Aorta (tissue), 5 donors: ENCODE data around the gene ATXN10. TPM values are rescaled to one million over a fixed set of nuclear protein-coding genes. Genes with fewer than 3 reads are reported as not detected.

Experiments
- ATAC-seq: fragments of 200-7000 bp; cut with Tn5 transposase; one replicate; pipeline ENCODE4 v1.9.1; 2022; ENCODE audit warnings: moderate library complexity; ENCODE audit not compliant: low FRiP score
- DNase-seq, 2 donors: peaks; one replicate each; pipeline ENCODE4 v3.0.0-alpha.2; 2020
- H3K27ac ChIP-seq, 2 donors: one replicate each; pipeline ENCODE4 v1.5.1; 2013; ENCODE audit warnings: low read length in 2 of 2, mild to moderate bottlenecking in 2 of 2, moderate library complexity in 2 of 2, control low read depth in 1 of 2, inconsistent platforms in 1 of 2, low read depth in 1 of 2
- H3K27me3 ChIP-seq, 2 donors: one replicate each; pipeline ENCODE4 v1.6.1; 2013; ENCODE audit warnings: control low read depth in 1 of 2, low read length in 1 of 2, mild to moderate bottlenecking in 1 of 2, moderate library complexity in 1 of 2; ENCODE audit not compliant: insufficient read depth in 2 of 2, control insufficient read depth in 1 of 2
- H3K36me3 ChIP-seq, 2 donors: one replicate each; pipeline ENCODE4 v1.6.1; 2013; ENCODE audit warnings: control low read depth in 1 of 2, low read length in 1 of 2, mild to moderate bottlenecking in 1 of 2; ENCODE audit not compliant: insufficient read depth in 2 of 2, control insufficient read depth in 1 of 2
- H3K4me1 ChIP-seq, 2 donors: one replicate each; pipeline ENCODE4 v1.6.1; 2013; ENCODE audit warnings: low read length in 2 of 2, control low read depth in 1 of 2, mild to moderate bottlenecking in 1 of 2, moderate library complexity in 1 of 2; ENCODE audit not compliant: insufficient read depth in 2 of 2, control insufficient read depth in 1 of 2
- H3K4me3 ChIP-seq, 2 donors: one replicate each; pipeline ENCODE4 v1.5.1; 2013; ENCODE audit warnings: low read length in 2 of 2, control low read depth in 1 of 2, mild to moderate bottlenecking in 1 of 2
- H3K9me3 ChIP-seq: one replicate; pipeline ENCODE4 v1.6.1; 2013; ENCODE audit warnings: mild to moderate bottlenecking, low read length; ENCODE audit not compliant: control insufficient read depth
- WGBS, 2 donors: extraction: QIAGEN DNeasy Blood & Tissue Kit; methylation state at CpG; one replicate each; pipeline ENCODE4 v1.1.7; 2013; 5-methylcytosine and 5-hydroxymethylcytosine counted together
- intact Hi-C, 2 donors: fragments of 100-400 bp; cut with DNase I; formaldehyde crosslinking; loops; one replicate each; pipeline versions ENCODE4 v1.14.2 to v1.15.0; 2022
- polyA plus RNA-seq, 2 donors: library from polyadenylated mRNA; stranded (reverse); fragments of 200-250 nt; gene quantifications; one replicate each; pipeline ENCODE4 v1.2.3, GENCODE V29; 2013
- total RNA-seq, 2 donors: library from RNA; stranded (reverse); fragmentation: NEBNext Ultra II Directional; extraction: Animal tissue kit (Norgen Biotek cat#: 25700); gene quantifications; one replicate each; pipeline ENCODE4 v1.2.1, GENCODE V29; 2021
- donor health status: healthy with polysubstance abuse.
- donor health status: Bipolar disorder and iron deficiency.
- donor health status: DM: no; HTN: no; CAD: no.
- donor health status: DM: no; HTN: no; CAD: no.
- donor health status: DM: yes; HTN: yes; CAD: no.

Gene ATXN10
- total and polyA plus RNA-seq, 4 donors = 43.1 to 126 (median 80.8) TPM

DNA sequence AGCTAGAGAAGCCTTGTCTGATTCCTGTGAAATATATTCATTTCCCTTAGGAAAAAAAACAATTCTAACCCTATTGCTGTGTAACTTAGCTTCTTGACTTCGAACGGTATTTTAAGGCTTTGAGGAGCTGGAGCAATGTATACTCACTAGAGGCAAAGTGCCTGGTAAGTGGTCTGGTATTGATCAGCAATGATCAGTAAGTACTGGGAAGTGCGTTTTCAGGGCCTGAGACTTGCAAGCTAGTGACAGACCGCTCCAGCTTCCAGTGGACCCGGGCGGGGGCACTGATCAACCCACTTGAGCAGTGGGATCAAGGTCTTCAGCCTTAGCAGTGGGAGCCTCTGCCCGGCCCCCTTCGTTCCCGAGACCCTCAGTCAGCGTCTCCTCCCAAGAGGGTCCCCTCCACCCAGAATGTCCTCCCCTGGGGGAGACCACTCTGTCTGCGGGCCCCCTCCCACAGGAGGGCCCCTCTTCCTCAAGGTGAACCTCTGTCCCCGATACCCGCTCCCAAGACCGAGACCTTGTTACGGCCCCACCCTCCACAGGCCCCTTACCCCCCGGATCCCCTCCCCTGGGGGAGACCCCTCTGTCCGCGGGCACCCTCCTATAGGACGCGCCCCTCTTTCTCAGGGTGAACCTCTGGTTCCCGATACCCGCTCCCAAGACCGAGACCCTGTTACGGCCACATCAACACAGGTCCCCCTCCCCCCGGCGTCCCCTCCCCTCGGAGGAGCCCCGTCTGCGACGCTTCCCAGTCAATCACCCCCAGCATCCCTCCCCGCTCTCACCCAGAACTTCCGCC is 452 bp upstream of the ATXN10 start:
- intact Hi-C loops = loop anchor here in 1 of 2 donors (5.0 kb wide), 1 partner anchor 71 kb away; no protein-coding TSS in a partner anchor
- H3K36me3 ChIP-seq = no peaks in the 10 kb centered on the region
- DNase-seq (no peak), ATAC-seq (peak; percentile 40)
- WGBS, 2 donors = 1 to 3% methylated on average over 32 of the region's 32 CpGs
- H3K9me3 ChIP-seq = peaks cover 2% of the 10 kb centered on the region
- peak overlapping the region in 1 of 2 donors; percentile 43 for H3K27ac ChIP-seq
- H3K4me3 ChIP-seq = peak overlapping the region; percentile 62 to 75
- H3K4me1 ChIP-seq = peaks cover 3 to 4% of the 10 kb centered on the region in 2 donors
- no peaks in the 10 kb centered on the region for H3K27me3 ChIP-seq

DNA sequence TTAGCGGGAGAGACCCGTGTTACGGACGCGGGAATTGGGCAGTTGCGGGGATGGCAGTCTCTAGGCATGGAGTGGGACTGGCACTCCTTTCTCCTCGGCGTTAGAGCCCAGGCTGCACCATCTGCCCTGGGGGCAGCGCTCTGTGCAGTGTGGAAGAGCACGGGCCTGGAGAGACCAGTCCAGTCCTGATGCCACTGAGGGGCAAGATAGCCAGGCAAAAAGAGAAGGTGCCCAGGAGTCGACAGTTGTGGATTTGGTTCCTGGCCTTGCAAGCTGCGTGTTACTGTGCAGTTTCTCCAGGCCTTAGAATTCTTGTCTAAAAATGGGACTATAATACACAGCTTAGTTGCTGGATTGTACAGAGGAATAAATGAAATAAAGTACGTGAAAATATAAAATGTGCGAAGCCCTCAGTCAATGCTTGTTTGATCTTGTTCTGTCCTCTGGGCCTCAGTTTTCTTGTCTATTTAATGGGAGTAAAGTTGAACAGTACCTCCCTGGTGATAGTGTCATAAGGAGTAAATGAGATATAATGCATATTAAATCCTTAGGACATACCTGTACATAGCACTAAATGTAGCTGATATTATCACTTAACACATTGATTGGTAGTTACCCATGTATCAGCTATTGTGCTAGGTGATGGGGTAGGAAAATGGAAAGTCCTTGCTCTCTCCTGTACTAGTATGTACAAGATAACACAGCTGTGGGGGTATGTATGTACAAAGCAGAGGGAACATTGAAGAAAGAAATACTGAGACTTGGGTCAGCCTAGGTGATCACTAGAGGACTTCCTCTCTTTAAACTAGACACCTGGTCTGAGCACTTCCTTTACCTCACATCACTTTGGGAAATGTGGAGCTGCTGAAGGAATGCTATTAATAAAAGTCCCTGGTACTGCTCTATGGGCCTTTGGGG is 1.2 kb downstream of the ATXN10 start:
- Histone ChIP-seq H3K36me3 (no peaks in the 10 kb centered on the region), H3K4me3 (peak overlapping the region; percentile 62 to 75), H3K27me3 (no peaks in the 10 kb centered on the region), H3K9me3 (no peaks in the 10 kb centered on the region), H3K4me1 (peaks cover 3 to 4% of the 10 kb centered on the region in 2 donors), H3K27ac (peak overlapping the region in 1 of 2 donors; percentile 47)
- WGBS, 2 donors = 11 to 12% methylated on average over 14 of the region's 14 CpGs
- DNase-seq (no peak), ATAC-seq (peak; percentile 51)
- intact Hi-C loops = loop anchor here in 1 of 2 donors (5.0 kb wide), 1 partner anchor 69 kb away; no protein-coding TSS in a partner anchor

DNA sequence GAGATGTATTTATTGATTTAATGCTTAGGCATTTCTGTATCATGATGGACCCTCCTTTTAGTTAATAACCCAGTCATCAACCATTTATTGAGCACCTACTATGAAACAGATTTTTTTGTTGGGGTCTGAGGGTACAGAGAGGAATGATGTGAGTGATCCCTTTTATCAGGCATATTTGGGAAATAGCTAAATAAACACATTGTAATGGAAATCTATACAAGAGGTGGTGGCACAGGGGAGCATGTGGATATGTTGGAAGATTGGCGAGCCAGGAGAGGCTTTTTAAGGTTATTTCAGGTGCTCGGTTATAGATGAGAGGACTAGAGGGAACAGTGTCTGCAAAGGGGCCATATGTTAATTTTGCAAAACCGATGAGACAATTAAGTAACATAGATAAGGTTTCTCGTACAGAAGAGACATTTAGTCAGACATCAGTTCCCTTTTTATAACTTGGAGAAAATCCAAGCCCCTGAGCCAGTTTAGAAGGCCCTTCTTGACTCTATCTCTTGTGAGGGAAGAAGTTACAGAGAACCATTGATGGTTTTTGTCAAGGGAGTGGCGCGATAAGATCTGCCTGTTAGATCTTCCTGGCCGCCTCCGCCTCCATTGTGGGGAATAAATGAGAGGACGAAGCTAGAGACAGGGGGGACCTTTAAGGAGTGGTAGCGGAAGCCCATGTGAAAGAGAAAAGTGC is 2.0 kb downstream of the ATXN10 start:
- no peaks in the 10 kb centered on the region for H3K9me3 ChIP-seq
- peaks cover 3 to 4% of the 10 kb centered on the region in 2 donors for H3K4me1 ChIP-seq
- intact Hi-C loops = loop anchor here in 1 of 2 donors (5.0 kb wide), 1 partner anchor 69 kb away; no protein-coding TSS in a partner anchor
- no peak overlapping the region for H3K27ac ChIP-seq
- DNase-seq = no peak
- H3K4me3 ChIP-seq = peak overlapping the region in 1 of 2 donors; percentile 75
- H3K27me3 ChIP-seq = no peaks in the 10 kb centered on the region
- WGBS, 2 donors = 82 to 83% methylated on average over 10 of the region's 10 CpGs
- no peaks in the 10 kb centered on the region for H3K36me3 ChIP-seq
- ATAC-seq = no peak

DNA sequence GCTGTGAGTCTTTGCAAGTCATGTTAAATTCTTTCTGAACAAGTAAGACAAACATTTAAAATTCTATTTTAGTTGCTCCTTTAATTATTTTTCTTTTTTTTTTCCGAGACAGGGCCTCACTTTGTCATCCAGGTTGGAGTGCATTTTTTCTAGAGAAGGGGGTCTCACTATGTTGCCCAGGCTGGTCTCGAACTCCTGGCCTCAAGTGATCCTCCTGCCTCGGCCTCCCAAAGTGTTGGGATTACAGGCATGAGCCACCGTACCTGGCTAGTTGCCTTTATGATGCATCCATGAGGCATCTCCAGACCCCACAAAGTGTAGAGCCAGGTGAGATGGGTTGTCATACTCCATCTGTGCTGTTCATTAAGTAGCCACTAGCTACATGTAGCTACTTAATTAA is 4.4 kb downstream of the ATXN10 start:
- H3K4me1 ChIP-seq = peaks cover 4 to 5% of the 10 kb centered on the region in 2 donors

DNA sequence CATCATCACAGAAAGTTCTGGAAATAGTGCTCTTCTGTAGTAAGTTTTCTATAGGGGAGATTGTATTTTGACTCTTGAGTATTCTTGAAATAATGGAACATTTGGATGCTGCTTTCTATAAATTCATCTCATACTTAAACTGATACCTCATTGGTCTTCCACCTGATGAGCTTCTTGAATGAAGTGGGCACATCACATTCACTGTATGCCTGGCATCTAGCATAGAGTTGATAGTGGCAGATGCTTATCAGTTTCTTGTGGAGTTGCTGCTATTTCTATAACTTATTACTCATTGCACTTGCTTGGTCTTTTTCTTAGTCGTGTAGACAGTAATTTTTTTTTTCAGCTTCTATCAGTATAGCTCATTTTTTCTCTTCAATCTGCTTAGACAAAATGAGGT is 5.4 kb downstream of the ATXN10 start:
- Histone ChIP-seq H3K4me3 (no peak overlapping the region), H3K27ac (no peak overlapping the region), H3K4me1 (peaks cover 4 to 7% of the 10 kb centered on the region in 2 donors), H3K9me3 (no peaks in the 10 kb centered on the region), H3K27me3 (no peaks in the 10 kb centered on the region), H3K36me3 (no peaks in the 10 kb centered on the region)
- 4 to 7% methylated on average over 1 of the region's 1 CpG for WGBS, 2 donors
- ATAC-seq = no peak
- no peak for DNase-seq
- intact Hi-C loops = no loop called here

More for the DNA sequence above, 4.4 kb downstream of the ATXN10 start:
- no peak for DNase-seq
- H3K9me3 ChIP-seq = no peaks in the 10 kb centered on the region
- no peaks in the 10 kb centered on the region for H3K27me3 ChIP-seq
- H3K36me3 ChIP-seq = no peaks in the 10 kb centered on the region
- intact Hi-C loops = no loop called here
- H3K27ac ChIP-seq = no peak overlapping the region
- H3K4me3 ChIP-seq = no peak overlapping the region
- no peak for ATAC-seq
- 70 to 72% methylated on average over 4 of the region's 4 CpGs for WGBS, 2 donors

DNA sequence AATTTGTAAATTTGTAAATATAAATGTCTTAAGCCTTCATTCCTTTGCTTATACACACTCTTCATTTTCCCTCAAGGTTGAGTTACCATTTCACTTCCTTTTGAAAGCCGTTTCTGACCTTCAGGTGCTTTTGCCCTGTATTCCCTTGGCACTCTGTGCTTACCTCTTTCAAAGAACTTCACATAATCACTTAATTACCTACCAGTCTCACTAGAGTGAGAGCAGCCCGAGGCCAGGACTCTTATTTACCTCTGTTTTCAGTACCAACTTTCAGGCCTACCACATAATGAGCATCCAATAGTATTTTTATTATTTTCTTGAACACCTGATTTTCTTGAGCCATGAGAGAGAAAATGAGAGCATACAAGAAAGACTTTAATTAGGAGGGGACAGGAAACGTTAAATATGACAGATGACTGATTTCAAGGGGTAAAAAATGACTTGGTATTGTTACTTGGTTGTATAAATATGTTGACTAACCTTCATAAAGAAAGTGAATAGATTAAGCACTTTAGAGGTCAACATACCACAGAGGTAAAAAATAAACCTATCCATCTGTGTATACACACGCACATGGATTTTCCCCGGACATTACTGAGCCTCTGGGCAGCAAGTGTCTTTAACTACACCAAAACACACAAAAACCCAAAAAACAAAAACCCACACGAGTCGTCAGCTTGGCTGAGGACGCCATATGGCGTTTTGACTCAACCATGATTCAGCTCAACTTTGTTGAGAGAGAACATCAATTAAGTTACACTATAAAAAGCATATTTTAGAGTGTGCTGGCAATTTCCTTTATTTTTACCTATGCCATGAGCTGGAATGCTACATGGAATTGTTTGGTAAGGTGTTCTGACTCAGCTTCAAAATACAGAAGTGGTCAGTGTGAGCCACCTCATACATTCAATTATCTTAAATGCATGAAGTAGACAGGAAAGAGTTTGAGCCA is 7.6 kb downstream of the ATXN10 start:
- intact Hi-C loops = no loop called here
- Histone ChIP-seq H3K9me3 (no peaks in the 10 kb centered on the region), H3K4me3 (no peak overlapping the region), H3K27me3 (no peaks in the 10 kb centered on the region), H3K4me1 (peaks cover 4 to 7% of the 10 kb centered on the region in 2 donors), H3K36me3 (no peaks in the 10 kb centered on the region), H3K27ac (no peak overlapping the region)
- ATAC-seq = no peak
- no peak for DNase-seq
- 85 to 89% methylated on average over 9 of the region's 9 CpGs for WGBS, 2 donors

DNA sequence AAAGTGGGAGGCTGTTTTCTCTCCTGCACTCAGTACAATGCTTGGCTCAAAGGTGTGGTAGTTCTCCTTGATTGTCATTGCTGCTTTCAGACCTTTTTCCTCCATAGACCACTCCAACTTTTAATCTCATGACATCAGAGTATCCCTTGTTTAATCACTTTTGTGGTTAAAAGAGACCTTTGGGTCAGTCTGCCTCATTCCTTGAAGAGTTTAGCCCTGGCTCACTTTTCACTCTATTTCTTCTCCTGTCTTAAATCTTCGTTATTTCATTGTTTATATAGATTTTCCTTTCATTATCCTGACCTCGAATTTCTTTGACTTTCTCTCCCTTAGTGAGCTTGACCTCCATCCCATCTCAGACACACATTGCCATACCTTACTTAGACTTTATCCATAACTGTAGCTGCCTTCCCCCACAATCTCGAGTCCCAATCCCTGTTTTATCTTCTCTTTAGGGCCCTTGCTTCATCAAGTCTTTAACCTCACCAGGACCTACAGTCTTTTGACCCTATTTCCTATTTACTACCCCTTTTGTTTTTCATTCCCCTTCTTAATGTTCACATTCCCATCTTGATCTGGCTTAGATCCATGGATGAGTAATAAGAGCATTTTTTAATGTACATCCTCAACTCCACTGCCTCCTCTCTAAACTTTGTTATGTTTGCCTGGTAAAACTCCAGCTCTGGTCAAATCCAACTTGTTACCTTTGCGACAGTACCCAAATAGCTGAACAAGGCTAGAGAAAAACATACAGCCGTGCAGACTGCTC is 9.5 kb downstream of the ATXN10 start:
- Histone ChIP-seq H3K27ac (no peak overlapping the region), H3K9me3 (no peaks in the 10 kb centered on the region), H3K4me1 (peaks cover 4 to 9% of the 10 kb centered on the region in 2 donors), H3K36me3 (no peaks in the 10 kb centered on the region), H3K27me3 (no peaks in the 10 kb centered on the region), H3K4me3 (no peak overlapping the region)
- intact Hi-C loops = loop anchor here in 1 of 2 donors (5.0 kb wide), 1 partner anchor 76 kb away; no protein-coding TSS in a partner anchor
- WGBS, 2 donors = 61 to 68% methylated on average over 5 of the region's 5 CpGs
- no peak for DNase-seq
- ATAC-seq = no peak
